K562 (cell line): ENCODE data around the gene ADARB2. TPM values are rescaled to one million over a fixed set of nuclear protein-coding genes. Genes with fewer than 3 reads are reported as not detected.

ENCODE experiments used
- ATAC-seq: fragments of 200-7000 bp; cut with Tn5 transposase; 3 replicates; pipeline ENCODE4 v1.9.1; 2020; ENCODE audit warnings: moderate library complexity
- BruUV-seq: library from RNA; stranded (reverse); fragments of 400-500 nt; replicated peaks from 2 replicates; lab custom pipeline; 2021; lab: Mats Ljungman, UMichigan
- CTCF ChIA-PET: fragments of 300-600 bp; formaldehyde crosslinking; extraction: SDS; loops from one replicate; lab custom pipeline; 2021; ENCODE audit warnings: low intra/inter-chr PET ratio; lab: Yijun Ruan, JAX
- POLR2A ChIA-PET: fragments of 300-600, 350-650 bp; sonication (Branson Sonifier 250); formaldehyde crosslinking; extraction: SDS; loops from one replicate; lab custom pipeline; 2021; ENCODE audit warnings: antibody characterized with exemption, inconsistent platforms; lab: Yijun Ruan, JAX
- DNase-seq, 4 experiments: peaks; one replicate each; pipeline versions ENCODE4 v3.0.0 to v3.0.0-alpha.2; 2011 to 2018; ENCODE audit warnings: low spot score in 3 of 4, mixed read lengths in 3 of 4; ENCODE audit errors: extremely low read depth in 1 of 4
- FAIRE-seq: peaks from 2 replicates; lab custom pipeline; 2011; peaks lifted over from hg19 to GRCh38; lab: Jason Lieb, UNC
- H2AFZ ChIP-seq: 2 replicates; pipeline ENCODE4 v1.6.0; 2011; ENCODE audit warnings: low read depth, low read length, control low read depth, inconsistent platforms
- H3K27ac ChIP-seq: fragments of 200-600 bp; 3 replicates; pipeline ENCODE4 v1.8.0; 2011; ENCODE audit warnings: low read depth, mild to moderate bottlenecking, control low read depth, inconsistent platforms, low read length, moderate library complexity, mixed read lengths; ENCODE audit errors: extremely low read depth
- H3K27me3 ChIP-seq, 2 experiments: fragments of 300-600 bp in 1 of 2; 2 replicates in 1 of 2; 3 replicates in 1 of 2; pipeline versions ENCODE4 v1.6.0 to v1.8.0; 2011; ENCODE audit warnings: inconsistent platforms in 2 of 2, low read length in 2 of 2, mild to moderate bottlenecking in 1 of 2, mixed read lengths in 1 of 2, moderate library complexity in 1 of 2; ENCODE audit not compliant: control insufficient read depth in 2 of 2, insufficient read depth in 2 of 2
- H3K36me3 ChIP-seq: fragments of 300-600 bp; 3 replicates; pipeline ENCODE4 v1.8.0; 2011; ENCODE audit warnings: mild to moderate bottlenecking, low read length, inconsistent platforms; ENCODE audit not compliant: control insufficient read depth, insufficient read depth
- H3K4me1 ChIP-seq, 2 experiments: fragments of 200-600 bp in 1 of 2; replicated peaks in 1 of 2; 2 replicates in 1 of 2; 3 replicates in 1 of 2; pipeline versions ENCODE4 v1.5.1 to v1.8.0; 2011; ENCODE audit warnings: inconsistent platforms in 2 of 2, low read length in 2 of 2, mild to moderate bottlenecking in 1 of 2, mixed read lengths in 1 of 2, moderate library complexity in 1 of 2; ENCODE audit not compliant: control insufficient read depth in 2 of 2, insufficient read depth in 2 of 2
- H3K4me2 ChIP-seq: 2 replicates; pipeline ENCODE4 v1.6.1; 2011; ENCODE audit warnings: low read length, control low read depth, inconsistent platforms, mixed read lengths; ENCODE audit not compliant: insufficient read depth
- H3K4me3 ChIP-seq: fragments of 200-600 bp; sonication (generic), shearing (Covaris generic); 2 replicates; pipeline ENCODE4 v1.5.1; 2016; ENCODE audit warnings: control low read depth, inconsistent platforms
- H3K79me2 ChIP-seq: fragments of 200-600 bp; 3 replicates; pipeline ENCODE4 v1.8.0; 2011; ENCODE audit warnings: low read length, inconsistent platforms; ENCODE audit not compliant: control insufficient read depth, insufficient read depth
- H3K9ac ChIP-seq, 2 experiments: 2 replicates each; pipeline versions ENCODE4 v1.6.0 to v1.6.1; 2011; ENCODE audit warnings: low read depth in 2 of 2, low read length in 2 of 2, control low read depth in 1 of 2, inconsistent platforms in 1 of 2, mild to moderate bottlenecking in 1 of 2, mixed read lengths in 1 of 2; ENCODE audit not compliant: insufficient read depth in 1 of 2
- H3K9me1 ChIP-seq: one replicate; pipeline ENCODE4 v1.6.0; 2011; ENCODE audit warnings: inconsistent platforms, mild to moderate bottlenecking, low read length, moderate library complexity; ENCODE audit not compliant: control insufficient read depth, insufficient read depth
- H3K9me3 ChIP-seq: replicated peaks from 2 replicates; pipeline ENCODE4 v1.5.1; 2011; ENCODE audit warnings: low read depth, low read length, inconsistent platforms; ENCODE audit not compliant: control insufficient read depth, insufficient read depth
- H4K20me1 ChIP-seq: replicated peaks from 2 replicates; pipeline ENCODE4 v1.6.1; 2011; ENCODE audit warnings: low read length, inconsistent platforms, mixed read lengths; ENCODE audit not compliant: control insufficient read depth, insufficient read depth
- CREBBP ChIP-seq: IDR thresholded peaks from one replicate; pipeline ENCODE4 v1.6.1; 2012; ENCODE audit warnings: low read depth, mild to moderate bottlenecking, control low read depth, inconsistent platforms, low read length
- RBM34 ChIP-seq: fragments of 200-400 bp; formaldehyde crosslinking; IDR thresholded peaks from 2 replicates; pipeline ENCODE4 v1.6.1; 2018; ENCODE audit warnings: low read length, borderline replicate concordance; ENCODE audit not compliant: insufficient read depth
- TBP ChIP-seq: optimal IDR thresholded peaks from 2 replicates; pipeline ENCODE3; 2011; ENCODE audit warnings: low read depth, low read length, improper control_type of control experiment
- WGBS: fragments of 100-300 bp; shearing (Covaris generic); methylation state at CpG from one replicate; pipeline ENCODE4 v1.1.6; 2016; ENCODE audit warnings: low coverage, mixed read lengths; ENCODE audit not compliant: insufficient coverage; ENCODE audit errors: missing lambda C conversion rate; 5-methylcytosine and 5-hydroxymethylcytosine counted together
- in situ Hi-C: fragments of 300-500 bp; cut with MboI; formaldehyde crosslinking; loops from 4 replicates; pipeline ENCODE4 v1.15.0; 2018; ENCODE audit warnings: inconsistent platforms, mixed read lengths
- intact Hi-C: fragments of 100-400 bp; cut with micrococcal nuclease; formaldehyde crosslinking; loops from 2 replicates; pipeline ENCODE4 v1.14.2; 2022
- polyA plus RNA-seq, 8 experiments: library from polyadenylated mRNA; depleted of rRNA in 4 of 8; stranded (reverse) in 5 of 8; unstranded in 3 of 8; fragments of >200 nt; fragmentation: Nextera tagmentation in 2 of 8; fragmentation: Illumina TruSeq in 1 of 8; extraction: Ambion mirVana in 2 of 8; extraction: Trizol in 1 of 8; gene quantifications; 2 replicates each; pipeline versions ENCODE4 v1.2.1 to v1.2.3, GENCODE V29; 2011 to 2014; ENCODE audit warnings: inconsistent platforms in 1 of 8, missing spikeins in 1 of 8
- total RNA-seq, 7 experiments: library from RNA; depleted of rRNA in 6 of 7; stranded (reverse); fragments of >200 nt in 6 of 7; fragmentation: Illumina TruSeq in 2 of 7; extraction: Trizol in 2 of 7; gene quantifications; 2 replicates each; pipeline versions ENCODE4 v1.2.1 to v1.2.3, GENCODE V29; 2011 to 2021; ENCODE audit warnings: low replicate concordance in 1 of 7
- TF ChIP-seq, protein P1 (sequence below): sonication (generic); formaldehyde crosslinking; IDR thresholded peaks from 2 replicates; pipeline ENCODE4 v1.8.1; 2022; ENCODE audit warnings: missing genetic modification reagents

Gene ADARB2
- total and polyA plus RNA-seq, 9 of the 15 experiments (the other 6 are each of a cell fraction or from before 2014, with no cell fraction given) = not detected

DNA sequence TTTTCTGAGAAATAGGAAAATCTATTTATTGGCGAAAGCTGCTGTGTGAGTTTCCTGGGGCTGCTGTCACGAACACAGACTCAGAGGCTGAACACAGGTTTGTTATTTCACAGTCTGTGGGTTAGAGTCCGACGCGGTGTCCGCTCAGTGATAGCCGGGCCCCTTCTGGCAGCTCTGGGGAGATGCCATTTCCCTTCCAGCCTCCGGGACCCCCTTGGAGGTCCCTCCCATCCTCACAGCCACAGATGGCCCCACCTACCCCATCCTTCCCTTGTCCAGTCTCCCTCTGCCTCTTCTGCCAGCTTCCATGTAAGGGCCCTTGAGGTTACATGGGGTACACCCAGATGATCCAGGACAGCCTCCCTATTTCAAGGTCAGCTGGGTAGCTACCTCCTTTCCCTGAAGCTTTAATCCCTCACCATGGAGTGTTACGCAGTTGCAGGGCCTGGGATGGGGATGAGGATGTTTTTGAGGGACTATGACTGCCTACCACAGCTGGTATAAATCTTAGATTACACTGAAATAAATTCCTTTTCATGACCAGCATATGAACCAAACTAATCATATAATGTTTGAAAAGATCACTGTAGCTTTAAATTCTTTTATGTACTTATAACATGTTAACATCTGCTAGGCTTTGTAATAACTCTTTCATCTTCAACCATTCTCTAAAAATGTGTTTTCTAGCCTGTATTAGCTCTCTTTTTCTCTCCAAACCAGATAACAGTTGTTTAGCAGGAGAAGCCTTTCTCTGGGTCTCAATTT lies 582.6 kb downstream of the ADARB2 start:
- Histone ChIP-seq H3K27me3 (peaks cover 2 to 27% of the 10 kb centered on the region in 2 experiments; a peak in 2 of 5 replicates), H3K9me3 (no peaks in the 10 kb centered on the region), H3K4me3 (no peak overlapping the region)
- no TSS peak for BruUV-seq
- in situ Hi-C loops = no loop called here
- TF ChIP-seq TBP (no peak), CREBBP (no peak), RBM34 (no peak)
- TF ChIP-seq, protein P1, sequence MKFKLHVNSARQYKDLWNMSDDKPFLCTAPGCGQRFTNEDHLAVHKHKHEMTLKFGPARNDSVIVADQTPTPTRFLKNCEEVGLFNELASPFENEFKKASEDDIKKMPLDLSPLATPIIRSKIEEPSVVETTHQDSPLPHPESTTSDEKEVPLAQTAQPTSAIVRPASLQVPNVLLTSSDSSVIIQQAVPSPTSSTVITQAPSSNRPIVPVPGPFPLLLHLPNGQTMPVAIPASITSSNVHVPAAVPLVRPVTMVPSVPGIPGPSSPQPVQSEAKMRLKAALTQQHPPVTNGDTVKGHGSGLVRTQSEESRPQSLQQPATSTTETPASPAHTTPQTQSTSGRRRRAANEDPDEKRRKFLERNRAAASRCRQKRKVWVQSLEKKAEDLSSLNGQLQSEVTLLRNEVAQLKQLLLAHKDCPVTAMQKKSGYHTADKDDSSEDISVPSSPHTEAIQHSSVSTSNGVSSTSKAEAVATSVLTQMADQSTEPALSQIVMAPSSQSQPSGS (CRISPR knock-in tag) = no peak
- TF ChIP-seq, all 486 proteins: peak for 0
- Histone ChIP-seq H2AFZ (no peak overlapping the region), H4K20me1 (no peaks in the 10 kb centered on the region), H3K9me1 (no peaks in the 10 kb centered on the region), H3K4me2 (no peak overlapping the region), H3K9ac (no peak overlapping the region), H3K4me1 (peaks cover 2 to 31% of the 10 kb centered on the region in 2 experiments; a peak in 2 of 5 replicates), H3K79me2 (peaks cover 11% of the 10 kb centered on the region), H3K27ac (no peak overlapping the region), H3K36me3 (peaks cover 20% of the 10 kb centered on the region; the same call in 2 of the 3 replicates)
- DNase-seq (no peak), FAIRE-seq (no peak), ATAC-seq (no peak)
- CTCF ChIA-PET = no interaction called here
- 40% methylated on average over 9 of the region's 9 CpGs for WGBS
- intact Hi-C loops = no loop called here
- POLR2A ChIA-PET = interaction anchor here (0.6 to 0.9 kb wide), 3 partner anchors 11 to 100 kb away, joined by 3 to 4 read pairs (median 4); no protein-coding TSS in a partner anchor
